SK-N-SH treated with all-trans-retinoic acid at 6 μM for 48 hours (cell line): Measurements from ENCODE around the gene AGAP2.

ENCODE experiments used
- ATAC-seq: fragments of 200-7000 bp; cut with Tn5 transposase; 3 replicates; pipeline ENCODE4 v1.9.1; 2020; ENCODE audit warnings: mild to moderate bottlenecking, moderate library complexity
- ARNTL ChIP-seq: fragments of 450-650 bp; formaldehyde crosslinking; IDR thresholded peaks from 2 replicates; pipeline ENCODE4 v1.5.0; 2020; ENCODE audit warnings: low read depth, mild to moderate bottlenecking, moderate library complexity, borderline replicate concordance
- BACH2 ChIP-seq: fragments of 250-450 bp; sonication (Bioruptor Pico); IDR thresholded peaks from 2 replicates; pipeline ENCODE4 v1.9.0; 2021; ENCODE audit warnings: mild to moderate bottlenecking, borderline replicate concordance
- CREB5 ChIP-seq: fragments of 250-450 bp; sonication (Bioruptor Pico); IDR thresholded peaks from 2 replicates; pipeline ENCODE4 v1.5.1; 2020; ENCODE audit warnings: low read depth, mild to moderate bottlenecking, moderate library complexity
- CSDC2 ChIP-seq: fragments of 250-450 bp; sonication (Bioruptor Pico); IDR thresholded peaks from 2 replicates; pipeline ENCODE4 v1.5.0; 2020; ENCODE audit warnings: mild to moderate bottlenecking, moderate library complexity
- ESRRG ChIP-seq: fragments of 250-450 bp; sonication (Bioruptor Pico); IDR thresholded peaks from 2 replicates; pipeline ENCODE4 v1.6.1; 2021; ENCODE audit warnings: mild to moderate bottlenecking
- GLIS3 ChIP-seq: fragments of 250-450 bp; sonication (Bioruptor Pico); IDR thresholded peaks from 2 replicates; pipeline ENCODE4 v1.5.0; 2020; ENCODE audit warnings: mild to moderate bottlenecking, moderate library complexity
- ISL1 ChIP-seq: fragments of 250-450 bp; sonication (Bioruptor Pico); IDR thresholded peaks from 2 replicates; pipeline ENCODE4 v2.1.2; 2022; ENCODE audit warnings: mild to moderate bottlenecking, moderate library complexity
- OSR1 ChIP-seq: fragments of 250-450 bp; sonication (Bioruptor Pico); IDR thresholded peaks from 2 replicates; pipeline ENCODE4 v1.8.0; 2022; ENCODE audit warnings: moderate library complexity, mild to moderate bottlenecking, inconsistent platforms
- PATZ1 ChIP-seq: fragments of 250-450 bp; sonication (Bioruptor Pico); IDR thresholded peaks from 2 replicates; pipeline ENCODE4 v1.8.0; 2020; ENCODE audit warnings: mild to moderate bottlenecking, moderate library complexity, borderline replicate concordance
- PPARA ChIP-seq: fragments of 250-450 bp; sonication (Bioruptor Pico); IDR thresholded peaks from 2 replicates; pipeline ENCODE4 v1.5.0; 2020; ENCODE audit warnings: mild to moderate bottlenecking, borderline replicate concordance
- RARB ChIP-seq: fragments of 250-450 bp; sonication (Bioruptor Pico); IDR thresholded peaks from 2 replicates; pipeline ENCODE4 v1.8.0; 2021; ENCODE audit warnings: mild to moderate bottlenecking, moderate library complexity
- SNAI2 ChIP-seq: fragments of 250-450 bp; sonication (Bioruptor Pico); IDR thresholded peaks from 2 replicates; pipeline ENCODE4 v1.5.0; 2020; ENCODE audit warnings: mild to moderate bottlenecking, moderate library complexity
- TCF4 ChIP-seq: fragments of 250-450 bp; sonication (Bioruptor Pico); IDR thresholded peaks from 2 replicates; pipeline ENCODE4 v1.8.0; 2021; ENCODE audit warnings: mild to moderate bottlenecking, moderate library complexity, borderline replicate concordance
- TOX ChIP-seq: fragments of 250-450 bp; sonication (Bioruptor Pico); IDR thresholded peaks from 2 replicates; pipeline ENCODE4 v1.8.0; 2021; ENCODE audit warnings: mild to moderate bottlenecking, moderate library complexity, borderline replicate concordance
- TSHZ2 ChIP-seq: fragments of 250-450 bp; sonication (Bioruptor Pico); IDR thresholded peaks from 2 replicates; pipeline ENCODE4 v1.5.0; 2020; ENCODE audit warnings: mild to moderate bottlenecking, moderate library complexity
- ZC3H10 ChIP-seq: fragments of 250-450 bp; sonication (Bioruptor Pico); IDR thresholded peaks from 2 replicates; pipeline ENCODE4 v1.5.1; 2021; ENCODE audit warnings: mild to moderate bottlenecking, moderate library complexity
- ZFP3 ChIP-seq: fragments of 250-450 bp; sonication (Bioruptor Pico); IDR thresholded peaks from 2 replicates; pipeline ENCODE4 v1.5.0; 2020; ENCODE audit warnings: mild to moderate bottlenecking, moderate library complexity
- ZFP30 ChIP-seq: fragments of 450-650 bp; formaldehyde crosslinking; IDR thresholded peaks from 2 replicates; pipeline ENCODE4 v1.5.0; 2022; ENCODE audit warnings: mild to moderate bottlenecking, moderate library complexity
- ZNF565 ChIP-seq: fragments of 450-650 bp; formaldehyde crosslinking; conservative IDR thresholded peaks from 2 replicates; pipeline ENCODE4 v1.5.0; 2020; ENCODE audit warnings: low read depth, mild to moderate bottlenecking, moderate library complexity
- ZNF70 ChIP-seq: fragments of 450-650 bp; formaldehyde crosslinking; IDR thresholded peaks from 2 replicates; pipeline ENCODE4 v1.5.0; 2020; ENCODE audit warnings: mild to moderate bottlenecking, moderate library complexity
- TF ChIP-seq, protein P1 (sequence below): fragments of 250-450 bp; sonication (Bioruptor Pico); IDR thresholded peaks from 2 replicates; pipeline ENCODE4 v1.8.0; 2021; ENCODE audit warnings: low read depth, mild to moderate bottlenecking, moderate library complexity, borderline replicate concordance
- TF ChIP-seq, protein P2 (sequence below): fragments of 250-450 bp; sonication (Bioruptor Pico); IDR thresholded peaks from 2 replicates; pipeline ENCODE4 v1.5.1; 2021; ENCODE audit warnings: mild to moderate bottlenecking, moderate library complexity

Gene AGAP2

DNA sequence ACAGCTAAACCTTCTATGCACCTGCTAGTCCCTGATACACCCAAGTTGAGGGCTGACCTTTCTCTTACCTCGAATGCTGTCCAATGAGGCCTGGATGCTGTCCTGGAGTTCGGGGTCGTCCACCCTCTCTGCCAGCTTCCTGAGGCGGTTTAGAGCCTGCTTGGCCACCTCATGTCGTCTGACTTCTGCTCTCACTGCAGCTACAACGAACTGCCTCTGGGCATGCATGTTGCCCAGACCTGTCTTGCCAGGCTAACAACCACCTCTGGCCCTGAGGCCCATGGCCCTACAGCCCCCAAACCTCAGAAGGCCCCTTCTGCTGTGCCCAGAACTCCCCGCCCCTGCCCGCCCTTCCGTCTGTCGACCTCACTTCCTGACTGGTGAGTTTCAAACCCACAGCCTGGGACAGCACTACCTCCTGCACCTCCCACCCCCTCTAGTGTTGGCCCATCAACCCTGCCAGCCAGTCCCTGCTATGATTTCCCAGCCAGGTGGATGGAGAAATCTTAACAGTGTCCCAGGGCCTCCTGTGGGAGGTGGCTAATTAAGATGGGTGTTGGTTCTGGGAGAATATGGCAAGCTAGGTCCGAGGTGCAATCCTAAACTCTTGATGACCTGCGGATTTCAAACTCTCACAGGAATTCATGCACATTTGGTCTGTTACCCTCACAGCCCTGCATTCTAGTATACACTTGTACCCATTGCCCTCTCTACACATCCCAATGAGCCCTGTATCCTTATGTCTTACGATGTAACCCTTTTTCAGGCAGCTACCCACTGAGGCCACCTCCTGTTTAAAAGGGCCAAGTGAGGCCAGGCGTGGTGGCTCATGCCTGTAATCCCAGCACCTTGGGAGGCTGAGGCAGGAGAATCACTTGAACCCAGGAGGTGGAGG, 3.5 kb upstream of the AGAP2 start:
- no peak for ATAC-seq
- TF ChIP-seq ZFP3 (CRISPR knock-in tag) = no peak
- no peak for TF ChIP-seq CREB5 (CRISPR knock-in tag)
- no peak for TF ChIP-seq RARB
- TF ChIP-seq OSR1 (CRISPR knock-in tag) = no peak
- no peak for TF ChIP-seq TOX (CRISPR knock-in tag)
- no peak for TF ChIP-seq ZNF70 (CRISPR knock-in tag)
- no peak for TF ChIP-seq ARNTL (CRISPR knock-in tag)
- no peak for TF ChIP-seq ZNF565 (CRISPR knock-in tag)
- TF ChIP-seq, protein P1, sequence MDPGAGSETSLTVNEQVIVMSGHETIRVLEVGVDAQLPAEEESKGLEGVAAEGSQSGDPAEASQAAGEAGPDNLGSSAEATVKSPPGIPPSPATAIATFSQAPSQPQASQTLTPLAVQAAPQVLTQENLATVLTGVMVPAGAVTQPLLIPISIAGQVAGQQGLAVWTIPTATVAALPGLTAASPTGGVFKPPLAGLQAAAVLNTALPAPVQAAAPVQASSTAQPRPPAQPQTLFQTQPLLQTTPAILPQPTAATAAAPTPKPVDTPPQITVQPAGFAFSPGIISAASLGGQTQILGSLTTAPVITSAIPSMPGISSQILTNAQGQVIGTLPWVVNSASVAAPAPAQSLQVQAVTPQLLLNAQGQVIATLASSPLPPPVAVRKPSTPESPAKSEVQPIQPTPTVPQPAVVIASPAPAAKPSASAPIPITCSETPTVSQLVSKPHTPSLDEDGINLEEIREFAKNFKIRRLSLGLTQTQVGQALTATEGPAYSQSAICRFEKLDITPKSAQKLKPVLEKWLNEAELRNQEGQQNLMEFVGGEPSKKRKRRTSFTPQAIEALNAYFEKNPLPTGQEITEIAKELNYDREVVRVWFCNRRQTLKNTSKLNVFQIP (CRISPR knock-in tag) = no peak
- TF ChIP-seq ESRRG = no peak
- TF ChIP-seq TCF4 (CRISPR knock-in tag) = no peak
- no peak for TF ChIP-seq ISL1
- TF ChIP-seq TSHZ2 (CRISPR knock-in tag) = no peak
- TF ChIP-seq ZFP30 (CRISPR knock-in tag) = no peak
- no peak for TF ChIP-seq SNAI2 (CRISPR knock-in tag)
- TF ChIP-seq GLIS3 (CRISPR knock-in tag) = no peak

DNA sequence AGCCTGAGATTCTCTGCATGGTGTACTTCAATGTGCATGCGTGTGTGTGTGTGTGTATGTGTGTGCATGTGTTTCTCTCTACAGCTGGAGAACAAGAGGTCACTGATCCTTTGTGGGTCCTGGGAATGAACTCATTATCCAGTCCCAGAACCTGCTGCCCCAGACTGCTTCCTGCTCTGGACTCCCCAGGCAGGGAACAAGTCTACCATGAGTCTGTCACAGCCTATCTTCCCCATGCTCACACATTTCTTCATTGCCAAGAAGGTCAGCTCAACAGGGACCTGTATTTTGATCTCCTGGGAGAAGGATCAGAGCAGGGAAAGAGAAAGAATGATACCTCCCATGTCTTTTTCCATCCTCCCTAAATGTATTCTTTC, 2.9 kb upstream of the AGAP2 start:
- TF ChIP-seq TOX (CRISPR knock-in tag) (no peak), PATZ1 (CRISPR knock-in tag) (no peak), OSR1 (CRISPR knock-in tag) (no peak), CSDC2 (CRISPR knock-in tag) (no peak), ZFP3 (CRISPR knock-in tag) (no peak), BACH2 (no peak), ISL1 (no peak), RARB (no peak), ZFP30 (CRISPR knock-in tag) (no peak), ZNF565 (CRISPR knock-in tag) (no peak), ZC3H10 (CRISPR knock-in tag) (no peak), ESRRG (no peak), PPARA (CRISPR knock-in tag) (no peak)
- TF ChIP-seq, protein P2, sequence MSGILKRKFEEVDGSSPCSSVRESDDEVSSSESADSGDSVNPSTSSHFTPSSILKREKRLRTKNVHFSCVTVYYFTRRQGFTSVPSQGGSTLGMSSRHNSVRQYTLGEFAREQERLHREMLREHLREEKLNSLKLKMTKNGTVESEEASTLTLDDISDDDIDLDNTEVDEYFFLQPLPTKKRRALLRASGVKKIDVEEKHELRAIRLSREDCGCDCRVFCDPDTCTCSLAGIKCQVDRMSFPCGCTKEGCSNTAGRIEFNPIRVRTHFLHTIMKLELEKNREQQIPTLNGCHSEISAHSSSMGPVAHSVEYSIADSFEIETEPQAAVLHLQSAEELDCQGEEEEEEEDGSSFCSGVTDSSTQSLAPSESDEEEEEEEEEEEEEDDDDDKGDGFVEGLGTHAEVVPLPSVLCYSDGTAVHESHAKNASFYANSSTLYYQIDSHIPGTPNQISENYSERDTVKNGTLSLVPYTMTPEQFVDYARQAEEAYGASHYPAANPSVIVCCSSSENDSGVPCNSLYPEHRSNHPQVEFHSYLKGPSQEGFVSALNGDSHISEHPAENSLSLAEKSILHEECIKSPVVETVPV (CRISPR knock-in tag) = no peak
- TF ChIP-seq, all 23 proteins: peak for 0
- ATAC-seq = no peak
